Measurements from ENCODE around the gene KCNE4.

DNA sequence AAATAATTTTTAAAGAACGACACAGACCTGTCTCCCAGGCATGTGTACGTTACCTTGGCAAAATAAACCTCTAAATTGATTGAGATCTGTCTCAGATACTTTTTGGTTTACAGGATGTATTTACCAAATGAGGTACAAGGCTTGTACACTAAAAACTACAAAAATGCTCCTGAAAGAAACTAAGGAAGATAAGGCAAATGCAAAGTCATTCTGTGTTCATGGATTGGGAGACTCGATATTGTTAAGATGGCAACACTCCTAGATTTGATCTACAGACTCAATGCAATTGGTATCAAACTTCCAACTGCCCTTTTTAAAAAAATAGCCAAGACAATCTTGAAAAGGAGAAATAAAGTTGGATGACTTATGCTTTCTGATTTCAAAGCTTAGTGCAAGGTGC is 11.5 kb upstream of the KCNE4 start:
- no peak for TF ChIP-seq EZH2 (IDR thresholded peaks at IDR 0.05; ENCODE audit: borderline replicate concordance, low read depth, low read length, severe bottlenecking)
- no peak for TF ChIP-seq CTCF (IDR thresholded peaks at IDR 0.05; ENCODE audit: borderline replicate concordance, extremely low read depth, low read length, poor library complexity, severe bottlenecking)

All from DND-41 (cell line).